GM12878 (cell line): ENCODE measurements around the gene NSD2.

Source experiments
- JUNB ChIP-seq: IDR thresholded peaks from 2 replicates; pipeline ENCODE4 v1.6.1; 2016; ENCODE audit warnings: antibody characterized with exemption, mild to moderate bottlenecking
- POLR2A ChIP-seq: IDR thresholded peaks from 2 replicates; pipeline ENCODE4 v1.6.1; 2011; ENCODE audit warnings: low read depth, mild to moderate bottlenecking, low read length
- TF ChIP-seq, protein P1 (sequence below): IDR thresholded peaks from 2 replicates; pipeline ENCODE4 v1.6.1; 2012; ENCODE audit warnings: low read depth, low read length, improper control_type of control experiment

GRCh38 chr4:1974840-1975239 lies 103.6 kb downstream of the NSD2 start:
- TF ChIP-seq JUNB: no peak
- TF ChIP-seq, protein P1, sequence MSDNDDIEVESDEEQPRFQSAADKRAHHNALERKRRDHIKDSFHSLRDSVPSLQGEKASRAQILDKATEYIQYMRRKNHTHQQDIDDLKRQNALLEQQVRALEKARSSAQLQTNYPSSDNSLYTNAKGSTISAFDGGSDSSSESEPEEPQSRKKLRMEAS: no peak
- no peak for TF ChIP-seq POLR2A
